Immature natural killer cell (primary cell): ENCODE results near the gene TBC1D14. TPM values are rescaled to one million over a fixed set of nuclear protein-coding genes. Genes with fewer than 3 reads are reported as not detected.

ENCODE experiments used
- DNase-seq, 3 donors: peaks; one replicate each; pipeline ENCODE4 v3.0.0; 2022; ENCODE audit warnings: mixed read lengths in 1 of 3
- H3K27ac Mint-ChIP-seq, 6 donors: one replicate each; pipeline ENCODE4 v1.8.0; 2020; ENCODE audit warnings: mixed read lengths in 6 of 6, mild to moderate bottlenecking in 5 of 6, inconsistent platforms in 4 of 6, moderate library complexity in 3 of 6
- H3K27me3 Mint-ChIP-seq, 3 donors: one replicate each; pipeline ENCODE4 v1.8.0; 2020 to 2021; ENCODE audit warnings: low read depth in 3 of 3, mild to moderate bottlenecking in 3 of 3, mixed read lengths in 3 of 3, moderate library complexity in 3 of 3, inconsistent platforms in 1 of 3
- H3K36me3 Mint-ChIP-seq, 3 donors: one replicate each; pipeline ENCODE4 v1.8.0; 2020; ENCODE audit warnings: mixed read lengths in 3 of 3, inconsistent platforms in 2 of 3, mild to moderate bottlenecking in 2 of 3
- H3K4me1 Mint-ChIP-seq, 2 donors: one replicate each; pipeline ENCODE4 v1.8.0; 2020; ENCODE audit warnings: inconsistent platforms in 2 of 2, mild to moderate bottlenecking in 2 of 2, mixed read lengths in 2 of 2, moderate library complexity in 1 of 2
- H3K4me3 Mint-ChIP-seq, 5 donors: one replicate each; pipeline ENCODE4 v1.8.0; 2020; ENCODE audit warnings: mild to moderate bottlenecking in 5 of 5, mixed read lengths in 5 of 5, inconsistent platforms in 3 of 5, moderate library complexity in 3 of 5
- H3K9me3 Mint-ChIP-seq, 6 donors: one replicate each; pipeline ENCODE4 v1.8.0; 2020; ENCODE audit warnings: mild to moderate bottlenecking in 6 of 6, mixed read lengths in 6 of 6, inconsistent platforms in 4 of 6, moderate library complexity in 3 of 6
- polyA plus RNA-seq, 3 donors: library from polyadenylated mRNA; unstranded; fragments of 300-500 nt; fragmentation: Illumina TruSeq; gene quantifications; one replicate each; pipeline ENCODE4 v1.2.3, GENCODE V29; 2021

Gene TBC1D14
- polyA plus RNA-seq, 3 donors from 2014 or later, result 25.6 to 39.8 (median 26.6) TPM

GRCh38 chr4:6943885-6944225 is 34.2 kb downstream of the TBC1D14 start:
- Mint-ChIP-seq H3K36me3 (no peaks in the 10 kb centered on the region), H3K9me3 (no peaks in the 10 kb centered on the region), H3K4me1 (peaks cover 63 to 72% of the 10 kb centered on the region in 2 donors), H3K27ac (peak overlapping the region; percentile 56 to 96 (median 86)), H3K4me3 (peak overlapping the region in 4 of 5 donors; percentile 25 to 88 (median 62)), H3K27me3 (peaks cover 3 to 5% (median 3%) of the 10 kb centered on the region in 3 donors)
- no peak for DNase-seq

DNA sequence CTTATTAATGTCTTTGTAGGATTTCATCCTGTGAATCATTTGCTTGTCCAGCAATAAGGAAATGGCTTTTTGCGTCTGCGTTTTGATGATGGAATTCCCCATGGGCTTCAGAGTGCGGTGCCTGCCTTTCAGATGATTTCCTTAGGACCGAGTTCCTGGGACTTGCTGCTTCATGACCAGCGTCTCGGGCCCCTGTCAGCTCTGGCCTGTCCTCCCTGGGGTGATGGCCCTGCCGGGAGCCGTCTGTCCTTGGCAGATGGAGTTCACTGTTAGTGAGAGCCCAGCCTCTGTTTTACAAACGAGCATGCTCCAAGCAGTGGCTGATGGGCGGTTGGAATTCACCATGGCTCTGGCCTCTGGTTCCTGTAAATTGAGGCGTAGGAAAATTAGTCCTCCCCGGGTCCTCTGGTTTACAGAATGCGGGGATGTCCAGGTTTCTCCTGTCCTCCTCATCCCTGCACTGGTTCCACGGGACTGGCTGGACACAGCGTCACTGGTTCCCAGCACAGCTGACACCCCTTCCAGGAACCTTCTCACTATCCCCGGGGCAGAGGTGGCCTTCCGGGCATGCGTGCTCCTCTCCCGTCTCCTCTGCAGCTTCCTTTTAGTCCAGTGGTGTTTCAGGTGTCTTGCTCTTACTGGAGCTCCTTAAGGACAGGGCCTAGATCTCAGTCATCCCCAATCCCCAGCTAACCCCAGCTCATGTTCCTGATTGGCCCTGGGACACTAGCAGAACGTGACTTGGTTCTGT is 34.9 kb downstream of the TBC1D14 start:
- Mint-ChIP-seq H3K4me3 (peak overlapping the region in 2 of 5 donors; percentile 25 to 88), H3K27ac (peak overlapping the region in 2 of 6 donors; percentile 35 to 62), H3K36me3 (no peaks in the 10 kb centered on the region), H3K9me3 (no peaks in the 10 kb centered on the region), H3K4me1 (peaks cover 57 to 65% of the 10 kb centered on the region in 2 donors), H3K27me3 (peaks cover 3 to 5% (median 3%) of the 10 kb centered on the region in 3 donors)
- no peak for DNase-seq

DNA sequence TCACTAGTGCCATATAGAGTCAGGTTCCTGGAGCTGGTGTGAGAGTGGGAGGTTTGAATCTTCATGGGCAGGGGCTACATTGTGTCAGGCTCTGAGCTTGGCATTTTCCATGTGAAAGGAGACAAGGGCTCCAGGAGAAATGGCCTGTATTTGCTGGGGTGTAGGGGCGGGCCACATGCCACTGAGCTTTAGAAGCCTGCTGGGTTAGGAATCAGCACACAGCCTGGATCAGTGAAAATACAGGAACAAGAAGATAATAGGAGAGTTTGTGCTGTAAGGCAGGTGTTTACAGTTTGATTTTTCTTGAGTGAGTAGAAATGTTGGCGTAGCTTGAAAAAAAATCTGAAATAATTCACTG is 35.4 kb downstream of the TBC1D14 start:
- peaks cover 52 to 60% of the 10 kb centered on the region in 2 donors for H3K4me1 Mint-ChIP-seq
- no peaks in the 10 kb centered on the region for H3K36me3 Mint-ChIP-seq
- no peak overlapping the region for H3K4me3 Mint-ChIP-seq
- H3K9me3 Mint-ChIP-seq, result no peaks in the 10 kb centered on the region
- DNase-seq, result no peak
- peak overlapping the region in 2 of 6 donors; percentile 23 to 62 for H3K27ac Mint-ChIP-seq
- peaks cover 3 to 5% (median 3%) of the 10 kb centered on the region in 3 donors for H3K27me3 Mint-ChIP-seq

- H3K36me3 Mint-ChIP-seq, result no peaks in the 10 kb centered on the region
- H3K9me3 Mint-ChIP-seq, result no peaks in the 10 kb centered on the region
- peaks cover 45 to 51% of the 10 kb centered on the region in 2 donors for H3K4me1 Mint-ChIP-seq
- DNase-seq, result no peak
- H3K27ac Mint-ChIP-seq, result no peak overlapping the region
- peaks cover 0 to 2% (median 0%) of the 10 kb centered on the region in 3 donors for H3K27me3 Mint-ChIP-seq
- no peak overlapping the region for H3K4me3 Mint-ChIP-seq
These were observed 36.9 kb downstream of the TBC1D14 start for GRCh38 chr4:6946497-6946896.

- Mint-ChIP-seq H3K9me3 (no peaks in the 10 kb centered on the region), H3K4me1 (peaks cover 41 to 48% of the 10 kb centered on the region in 2 donors), H3K27me3 (peaks cover 0 to 2% (median 0%) of the 10 kb centered on the region in 3 donors), H3K27ac (no peak overlapping the region), H3K36me3 (no peaks in the 10 kb centered on the region), H3K4me3 (no peak overlapping the region)
- DNase-seq, result no peak
These were observed 38.5 kb downstream of the TBC1D14 start for GRCh38 chr4:6948134-6948460.

DNA sequence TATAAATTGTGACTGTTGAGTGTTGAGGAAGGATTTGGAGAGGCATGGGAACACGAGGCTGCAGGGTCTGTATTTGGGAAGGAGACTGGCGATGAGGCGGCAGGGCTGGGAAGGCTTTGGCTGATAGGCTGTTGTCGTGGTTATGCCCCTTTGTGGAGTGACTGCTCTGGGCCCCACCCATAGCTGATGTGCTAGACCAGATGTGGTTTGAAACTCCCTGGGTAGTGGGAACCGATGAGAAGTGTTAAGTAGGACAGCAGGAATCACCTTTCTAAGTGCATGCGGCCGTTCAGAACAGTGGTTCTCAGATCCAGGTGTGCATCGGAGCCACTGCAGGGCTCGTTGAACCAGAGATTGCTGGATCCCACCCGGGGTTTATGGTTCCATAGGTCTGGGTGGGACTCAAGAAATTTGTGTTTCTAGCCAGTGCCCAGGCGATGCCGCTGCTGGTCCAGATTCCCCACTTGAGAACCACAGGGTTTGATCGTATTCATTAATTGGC is 42.3 kb downstream of the TBC1D14 start:
- DNase-seq, result peak; percentile 29 to 40 (median 38)
- H3K4me1 Mint-ChIP-seq, result peaks cover 28 to 38% of the 10 kb centered on the region in 2 donors

GRCh38 chr4:6953751-6954380 is 44.2 kb downstream of the TBC1D14 start:
- Mint-ChIP-seq H3K27ac (peak overlapping the region in 2 of 6 donors; percentile 35 to 61), H3K27me3 (peaks cover 0 to 1% (median 0%) of the 10 kb centered on the region in 3 donors), H3K36me3 (no peaks in the 10 kb centered on the region), H3K4me3 (peak overlapping the region in 1 of 5 donors; percentile 33), H3K4me1 (peaks cover 25 to 31% of the 10 kb centered on the region in 2 donors), H3K9me3 (no peaks in the 10 kb centered on the region)
- DNase-seq, result no peak

More for the DNA sequence above, 42.3 kb downstream of the TBC1D14 start:
- Mint-ChIP-seq H3K4me3 (peak overlapping the region; percentile 57 to 85 (median 77)), H3K27ac (peak overlapping the region; percentile 52 to 89 (median 76)), H3K36me3 (no peaks in the 10 kb centered on the region), H3K27me3 (no peaks in the 10 kb centered on the region), H3K9me3 (no peaks in the 10 kb centered on the region)

GRCh38 chr4:6955261-6955911 is 45.8 kb downstream of the TBC1D14 start:
- no peaks in the 10 kb centered on the region for H3K9me3 Mint-ChIP-seq
- H3K4me3 Mint-ChIP-seq, result no peak overlapping the region
- no peak for DNase-seq
- H3K36me3 Mint-ChIP-seq, result no peaks in the 10 kb centered on the region
- H3K27ac Mint-ChIP-seq, result peak overlapping the region in 2 of 6 donors; percentile 61 to 73
- H3K27me3 Mint-ChIP-seq, result peaks cover 0 to 1% (median 0%) of the 10 kb centered on the region in 3 donors
- peaks cover 26 to 37% of the 10 kb centered on the region in 2 donors for H3K4me1 Mint-ChIP-seq

- no peak overlapping the region for H3K4me3 Mint-ChIP-seq
- H3K36me3 Mint-ChIP-seq, result no peaks in the 10 kb centered on the region
- no peaks in the 10 kb centered on the region for H3K9me3 Mint-ChIP-seq
- H3K4me1 Mint-ChIP-seq, result peaks cover 23 to 35% of the 10 kb centered on the region in 2 donors
- peak overlapping the region in 1 of 6 donors; percentile 35 for H3K27ac Mint-ChIP-seq
- no peak for DNase-seq
- peaks cover 0 to 1% (median 0%) of the 10 kb centered on the region in 3 donors for H3K27me3 Mint-ChIP-seq
These were observed 46.4 kb downstream of the TBC1D14 start for GRCh38 chr4:6956087-6956433.

DNA sequence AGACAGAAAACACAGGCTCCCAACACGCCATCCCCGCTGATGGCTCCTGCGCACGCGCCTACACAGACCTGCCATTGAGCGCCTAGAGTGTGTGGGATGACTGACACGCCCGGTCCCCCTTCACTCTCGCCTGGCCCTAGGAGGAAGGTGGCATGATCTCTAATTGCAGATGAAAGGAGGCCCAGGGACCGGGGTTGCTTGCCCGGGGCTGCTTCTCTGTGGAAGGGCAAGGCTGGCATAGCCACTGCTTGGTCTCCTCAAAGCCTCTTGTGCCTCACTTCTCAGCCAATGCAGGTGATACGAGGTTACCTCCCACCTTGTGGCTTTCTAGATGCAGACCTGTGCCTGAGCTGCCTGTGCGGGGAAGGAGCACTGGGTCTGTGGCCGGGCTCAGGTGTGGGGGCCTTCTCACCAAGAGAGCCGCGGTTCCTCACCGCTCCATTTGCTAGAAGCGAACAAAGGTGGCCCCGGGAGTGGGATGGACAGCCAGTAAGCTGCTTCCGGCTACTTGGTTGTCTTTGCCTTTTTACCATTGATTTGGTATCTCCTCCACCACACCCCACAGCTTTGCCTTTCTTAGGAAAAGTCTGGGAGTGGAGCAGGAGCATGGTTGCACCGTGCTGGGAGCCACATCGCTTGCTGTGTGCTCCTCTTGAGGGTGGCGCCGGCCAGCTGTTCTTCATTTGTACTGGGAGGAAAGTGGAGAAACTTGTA is 47.0 kb downstream of the TBC1D14 start:
- DNase-seq, result no peak
- Mint-ChIP-seq H3K4me1 (peaks cover 18 to 30% of the 10 kb centered on the region in 2 donors), H3K4me3 (no peak overlapping the region), H3K9me3 (no peaks in the 10 kb centered on the region), H3K27me3 (peaks cover 0 to 2% (median 1%) of the 10 kb centered on the region in 3 donors), H3K27ac (peak overlapping the region in 1 of 6 donors; percentile 7), H3K36me3 (no peaks in the 10 kb centered on the region)

GRCh38 chr4:6957148-6957520 is 47.5 kb downstream of the TBC1D14 start:
- no peaks in the 10 kb centered on the region for H3K36me3 Mint-ChIP-seq
- peaks cover 0 to 2% (median 1%) of the 10 kb centered on the region in 3 donors for H3K27me3 Mint-ChIP-seq
- H3K27ac Mint-ChIP-seq, result peak overlapping the region in 1 of 6 donors; percentile 21
- DNase-seq, result no peak
- no peaks in the 10 kb centered on the region for H3K9me3 Mint-ChIP-seq
- H3K4me1 Mint-ChIP-seq, result peaks cover 15 to 24% of the 10 kb centered on the region in 2 donors
- no peak overlapping the region for H3K4me3 Mint-ChIP-seq

DNA sequence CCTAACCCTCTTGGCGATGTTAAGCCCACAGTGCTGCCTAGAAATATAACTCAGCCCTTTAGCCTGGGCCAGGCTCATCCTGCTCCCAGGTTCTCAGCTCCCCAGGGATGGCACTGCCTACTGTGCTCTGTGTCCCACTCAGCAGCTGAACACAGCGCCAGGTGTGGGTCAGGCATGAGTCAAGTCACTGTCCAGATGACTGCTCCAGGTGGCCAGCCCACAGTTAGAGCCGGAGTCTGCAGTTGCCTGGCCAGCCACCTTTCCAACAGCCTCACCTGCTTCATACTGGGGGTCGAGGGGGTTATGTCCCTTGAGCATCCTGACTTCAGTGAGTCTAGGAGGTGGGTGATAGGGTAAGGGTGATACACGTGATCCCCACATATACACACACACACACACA is 48.4 kb downstream of the TBC1D14 start:
- no peak for DNase-seq
- H3K27ac Mint-ChIP-seq, result peak overlapping the region in 1 of 6 donors; percentile 62

GRCh38 chr4:6959261-6959660 is 49.6 kb downstream of the TBC1D14 start:
- H3K4me1 Mint-ChIP-seq, result peaks cover 18 to 22% of the 10 kb centered on the region in 2 donors
- peak overlapping the region in 2 of 6 donors; percentile 12 to 53 for H3K27ac Mint-ChIP-seq
- peaks cover 0 to 2% (median 1%) of the 10 kb centered on the region in 3 donors for H3K27me3 Mint-ChIP-seq

More for the DNA sequence above, 48.4 kb downstream of the TBC1D14 start:
- peaks cover 0 to 2% (median 1%) of the 10 kb centered on the region in 3 donors for H3K27me3 Mint-ChIP-seq
- H3K9me3 Mint-ChIP-seq, result no peaks in the 10 kb centered on the region
- H3K36me3 Mint-ChIP-seq, result no peaks in the 10 kb centered on the region
- peaks cover 14 to 18% of the 10 kb centered on the region in 2 donors for H3K4me1 Mint-ChIP-seq
- no peak overlapping the region for H3K4me3 Mint-ChIP-seq

More at GRCh38 chr4:6959261-6959660, 49.6 kb downstream of the TBC1D14 start:
- H3K36me3 Mint-ChIP-seq, result no peaks in the 10 kb centered on the region
- H3K9me3 Mint-ChIP-seq, result no peaks in the 10 kb centered on the region
- no peak for DNase-seq
- H3K4me3 Mint-ChIP-seq, result no peak overlapping the region
